Activated CD4-positive, alpha-beta T cell treated with anti-CD3 and anti-CD28 coated beads, Interleukin-2, amount 10 ng/mL, durations not matched to agents 24 days and 14 days (primary cell): ENCODE measurements around the gene ECHDC1. TPM values are rescaled to one million over a fixed set of nuclear protein-coding genes. Genes with fewer than 3 reads are reported as not detected.

Experiments
- DNase-seq: peaks from one replicate; pipeline ENCODE4 v3.0.0; 2022
- H3K27ac Mint-ChIP-seq: one replicate; pipeline ENCODE4 v1.8.0; 2022; ENCODE audit warnings: mild to moderate bottlenecking, mixed read lengths
- H3K27me3 Mint-ChIP-seq: one replicate; pipeline ENCODE4 v1.8.0; 2022; ENCODE audit warnings: mixed read lengths
- H3K36me3 Mint-ChIP-seq: one replicate; pipeline ENCODE4 v1.8.0; 2022; ENCODE audit warnings: low read depth, mild to moderate bottlenecking, mixed read lengths
- H3K4me1 Mint-ChIP-seq: one replicate; pipeline ENCODE4 v1.8.0; 2021; ENCODE audit warnings: mixed read lengths
- H3K4me3 Mint-ChIP-seq: one replicate; pipeline ENCODE4 v1.8.0; 2022; ENCODE audit warnings: mild to moderate bottlenecking, moderate library complexity, mixed read lengths
- H3K9me3 Mint-ChIP-seq: one replicate; pipeline ENCODE4 v1.8.0; 2021; ENCODE audit warnings: mixed read lengths
- intact Hi-C: fragments of 100-400 bp; cut with micrococcal nuclease; formaldehyde crosslinking; loops from one replicate; pipeline ENCODE4 v1.15.1; 2023
- total RNA-seq: library from RNA; stranded (reverse); gene quantifications from 2 replicates; pipeline ENCODE4 v1.2.3, GENCODE V29; 2022

ECHDC1 gene
- total RNA-seq, 1 donor from 2014 or later = 63.1 TPM

- H3K36me3 Mint-ChIP-seq = peaks cover 52% of the 10 kb centered on the region
Measured at GRCh38 chr6:127289934-127290333, 53.5 kb downstream of the ECHDC1 start.

GRCh38 chr6:127288705-127289104 is 54.7 kb downstream of the ECHDC1 start:
- no peaks in the 10 kb centered on the region for H3K9me3 Mint-ChIP-seq
- peaks cover 26% of the 10 kb centered on the region for H3K4me1 Mint-ChIP-seq
- peaks cover 53% of the 10 kb centered on the region for H3K36me3 Mint-ChIP-seq
- no peak overlapping the region for H3K4me3 Mint-ChIP-seq
- intact Hi-C loops = no loop called here
- no peak for DNase-seq
- H3K27ac Mint-ChIP-seq = peak overlapping the region; percentile 71
- no peaks in the 10 kb centered on the region for H3K27me3 Mint-ChIP-seq

More at GRCh38 chr6:127289934-127290333, 53.5 kb downstream of the ECHDC1 start:
- Mint-ChIP-seq H3K4me3 (no peak overlapping the region), H3K27ac (peak overlapping the region; percentile 81), H3K9me3 (no peaks in the 10 kb centered on the region), H3K27me3 (no peaks in the 10 kb centered on the region), H3K4me1 (peaks cover 26% of the 10 kb centered on the region)
- no peak for DNase-seq
- intact Hi-C loops = loop anchor here (2.0 kb wide), 1 partner anchor 195 kb away; no protein-coding TSS in a partner anchor

- DNase-seq = no peak
- intact Hi-C loops = no loop called here
- H3K4me1 Mint-ChIP-seq = no peaks in the 10 kb centered on the region
- H3K27me3 Mint-ChIP-seq = no peaks in the 10 kb centered on the region
- H3K4me3 Mint-ChIP-seq = no peak overlapping the region
- H3K9me3 Mint-ChIP-seq = no peaks in the 10 kb centered on the region
- H3K27ac Mint-ChIP-seq = no peak overlapping the region
- peaks cover 45% of the 10 kb centered on the region for H3K36me3 Mint-ChIP-seq
Measured at GRCh38 chr6:127282184-127282583, 61.2 kb downstream of the ECHDC1 start.

GRCh38 chr6:127279815-127280214 is 63.6 kb downstream of the ECHDC1 start:
- no peaks in the 10 kb centered on the region for H3K9me3 Mint-ChIP-seq
- intact Hi-C loops = no loop called here
- peaks cover 27% of the 10 kb centered on the region for H3K36me3 Mint-ChIP-seq
- H3K27me3 Mint-ChIP-seq = no peaks in the 10 kb centered on the region
- no peak overlapping the region for H3K4me3 Mint-ChIP-seq
- no peak overlapping the region for H3K27ac Mint-ChIP-seq
- H3K4me1 Mint-ChIP-seq = peaks cover 4% of the 10 kb centered on the region
- DNase-seq = no peak

GRCh38 chr6:127277878-127278843 is 65.2 kb downstream of the ECHDC1 start:
- Mint-ChIP-seq H3K27ac (no peak overlapping the region), H3K36me3 (peaks cover 20% of the 10 kb centered on the region), H3K27me3 (no peaks in the 10 kb centered on the region), H3K9me3 (no peaks in the 10 kb centered on the region), H3K4me1 (peaks cover 6% of the 10 kb centered on the region), H3K4me3 (no peak overlapping the region)
- DNase-seq = no peak
- intact Hi-C loops = loop anchor here (1.0 kb wide), 1 partner anchor 9 kb away; no protein-coding TSS in a partner anchor

GRCh38 chr6:127276331-127276730 is 67.1 kb downstream of the ECHDC1 start:
- H3K36me3 Mint-ChIP-seq = peaks cover 11% of the 10 kb centered on the region
- DNase-seq = no peak
- peaks cover 11% of the 10 kb centered on the region for H3K4me1 Mint-ChIP-seq
- H3K9me3 Mint-ChIP-seq = no peaks in the 10 kb centered on the region
- intact Hi-C loops = no loop called here
- no peak overlapping the region for H3K27ac Mint-ChIP-seq
- H3K4me3 Mint-ChIP-seq = no peak overlapping the region
- H3K27me3 Mint-ChIP-seq = no peaks in the 10 kb centered on the region

GRCh38 chr6:127273499-127273898 is 69.9 kb downstream of the ECHDC1 start:
- Mint-ChIP-seq H3K4me1 (peaks cover 22% of the 10 kb centered on the region), H3K9me3 (no peaks in the 10 kb centered on the region)
- intact Hi-C loops = no loop called here

GRCh38 chr6:127272576-127272975 is 70.8 kb downstream of the ECHDC1 start:
- Mint-ChIP-seq H3K9me3 (no peaks in the 10 kb centered on the region), H3K27me3 (no peaks in the 10 kb centered on the region), H3K36me3 (peaks cover 16% of the 10 kb centered on the region), H3K27ac (no peak overlapping the region), H3K4me3 (no peak overlapping the region), H3K4me1 (peaks cover 28% of the 10 kb centered on the region)
- intact Hi-C loops = no loop called here
- DNase-seq = no peak

More at GRCh38 chr6:127273499-127273898, 69.9 kb downstream of the ECHDC1 start:
- H3K4me3 Mint-ChIP-seq = no peak overlapping the region
- no peaks in the 10 kb centered on the region for H3K27me3 Mint-ChIP-seq
- DNase-seq = no peak
- H3K36me3 Mint-ChIP-seq = peaks cover 14% of the 10 kb centered on the region
- no peak overlapping the region for H3K27ac Mint-ChIP-seq

- H3K4me1 Mint-ChIP-seq = peaks cover 34% of the 10 kb centered on the region
- intact Hi-C loops = loop anchor here (2.0 to 5.0 kb wide), 2 partner anchors 251 to 1966 kb away; partner anchors contain the start of genes HDDC2 and MTCL3
- peaks cover 14% of the 10 kb centered on the region for H3K36me3 Mint-ChIP-seq
- H3K27me3 Mint-ChIP-seq = peaks cover 23% of the 10 kb centered on the region
- H3K9me3 Mint-ChIP-seq = no peaks in the 10 kb centered on the region
- peak overlapping the region; percentile 94 for H3K27ac Mint-ChIP-seq
- peak overlapping the region; percentile 91 for H3K4me3 Mint-ChIP-seq
- no peak for DNase-seq
Measured at GRCh38 chr6:127267646-127268625, 75.5 kb downstream of the ECHDC1 start.

- Mint-ChIP-seq H3K4me1 (peaks cover 31% of the 10 kb centered on the region), H3K9me3 (no peaks in the 10 kb centered on the region), H3K27me3 (peaks cover 24% of the 10 kb centered on the region), H3K4me3 (peak overlapping the region; percentile 91), H3K36me3 (peaks cover 12% of the 10 kb centered on the region), H3K27ac (peak overlapping the region; percentile 99)
- intact Hi-C loops = loop anchor here (1.0 to 5.0 kb wide), 5 partner anchors 24 to 1965 kb away; partner anchors contain the start of genes ECHDC1, HDDC2 and MTCL3
- peak; percentile 88 for DNase-seq
Measured at GRCh38 chr6:127266892-127267645, 76.3 kb downstream of the ECHDC1 start.

GRCh38 chr6:127266178-127266891 is 77.1 kb downstream of the ECHDC1 start, which contains the start of gene RNF146:
Gene RNF146 (plus strand): TSS chr6:127266864. CDS start chr6:127280339, 13,475 bp downstream.
- intact Hi-C loops = loop anchor here (1.0 to 5.0 kb wide), 5 partner anchors 25 to 1964 kb away; partner anchors contain the start of genes ECHDC1, HDDC2 and MTCL3
- H3K36me3 Mint-ChIP-seq = peaks cover 10% of the 10 kb centered on the region
- H3K4me1 Mint-ChIP-seq = peaks cover 29% of the 10 kb centered on the region
- peak within 1 kb of the TSS; percentile 91 for H3K4me3 Mint-ChIP-seq
- H3K27me3 Mint-ChIP-seq = peaks cover 30% of the 10 kb centered on the region
- H3K27ac Mint-ChIP-seq = peak within 1 kb of the TSS; percentile 99
- DNase-seq = peak; percentile 92
- no peaks in the 10 kb centered on the region for H3K9me3 Mint-ChIP-seq

GRCh38 chr6:127263481-127263880 is 79.9 kb downstream of the ECHDC1 start:
- DNase-seq = no peak
- intact Hi-C loops = no loop called here
- Mint-ChIP-seq H3K27me3 (peaks cover 42% of the 10 kb centered on the region), H3K27ac (no peak overlapping the region), H3K9me3 (no peaks in the 10 kb centered on the region), H3K4me1 (peaks cover 18% of the 10 kb centered on the region), H3K4me3 (no peak overlapping the region), H3K36me3 (peaks cover 4% of the 10 kb centered on the region)
